Fibroblast of lung (primary cell): ENCODE measurements around the gene TSSK6. TPM values are rescaled to one million over a fixed set of nuclear protein-coding genes. Genes with fewer than 3 reads are reported as not detected.
"Not testable (repeated sequence)": the region's sequence is repeated elsewhere in the genome, so short reads cannot be mapped to it uniquely, and the experiment has no call there.

Experiments
- DNase-seq, 2 donors: peaks; one replicate each; pipeline versions ENCODE4 v3.0.0 to v3.0.0-alpha.2; 2010; ENCODE audit warnings: low read depth in 2 of 2
- H2AFZ ChIP-seq: 2 replicates; pipeline ENCODE4 v1.5.1; 2012; ENCODE audit warnings: low read length, control low read depth, inconsistent platforms
- H3K27ac ChIP-seq: 2 replicates; pipeline ENCODE4 v1.5.1; 2011; ENCODE audit warnings: low read length, control low read depth; ENCODE audit not compliant: insufficient read depth
- H3K27me3 ChIP-seq: 2 replicates; pipeline ENCODE4 v1.5.1; 2011; ENCODE audit warnings: mild to moderate bottlenecking, low read length; ENCODE audit not compliant: control insufficient read depth, insufficient read depth
- H3K36me3 ChIP-seq: 2 replicates; pipeline ENCODE4 v1.5.1; 2011; ENCODE audit warnings: low read length; ENCODE audit not compliant: control insufficient read depth, insufficient read depth
- H3K4me1 ChIP-seq: 2 replicates; pipeline ENCODE4 v1.5.1; 2011; ENCODE audit warnings: low read length; ENCODE audit not compliant: control insufficient read depth, insufficient read depth; ENCODE audit errors: extremely low read depth
- H3K4me2 ChIP-seq: 2 replicates; pipeline ENCODE4 v1.5.1; 2011; ENCODE audit warnings: low read length, control low read depth; ENCODE audit not compliant: insufficient read depth; ENCODE audit errors: extremely low read depth
- H3K4me3 ChIP-seq, 4 experiments: fragments of 200-600 bp in 1 of 4; sonication (generic) in 1 of 4; replicated peaks in 1 of 4; 2 replicates each; pipeline ENCODE4 v1.5.1; 2011 to 2016; ENCODE audit warnings: low read length in 4 of 4, low read depth in 3 of 4, mild to moderate bottlenecking in 3 of 4, control low read depth in 2 of 4, inconsistent platforms in 1 of 4, mixed read lengths in 1 of 4; ENCODE audit not compliant: insufficient read depth in 1 of 4; ENCODE audit errors: control extremely low read depth in 1 of 4
- H3K79me2 ChIP-seq: 2 replicates; pipeline ENCODE4 v1.5.1; 2012; ENCODE audit warnings: mild to moderate bottlenecking, low read length, inconsistent platforms; ENCODE audit not compliant: control insufficient read depth, insufficient read depth
- H3K9ac ChIP-seq: 2 replicates; pipeline ENCODE4 v1.5.1; 2011; ENCODE audit warnings: mild to moderate bottlenecking, low read length, control low read depth; ENCODE audit not compliant: insufficient read depth
- H3K9me3 ChIP-seq: 2 replicates; pipeline ENCODE4 v1.5.1; 2012; ENCODE audit warnings: low read depth, low read length; ENCODE audit not compliant: control insufficient read depth, insufficient read depth
- H4K20me1 ChIP-seq: 2 replicates; pipeline ENCODE4 v1.5.1; 2011; ENCODE audit warnings: low read length; ENCODE audit not compliant: control insufficient read depth, insufficient read depth; ENCODE audit errors: extremely low read depth
- EZH2 ChIP-seq: IDR thresholded peaks from 2 replicates; pipeline ENCODE4 v1.5.1; 2012; ENCODE audit warnings: low read length, control low read depth, mild to moderate bottlenecking; ENCODE audit errors: missing control alignments
- polyA plus RNA-seq, 2 donors: library from polyadenylated mRNA; depleted of rRNA in 1 of 2; stranded (reverse) in 1 of 2; unstranded in 1 of 2; fragments of >200 nt; gene quantifications; 2 replicates each; pipeline ENCODE4 v1.2.1, GENCODE V29; 2011 to 2012; ENCODE audit warnings: missing spikeins in 1 of 2
- total RNA-seq: library from RNA; depleted of rRNA; stranded (reverse); fragments of >200 nt; gene quantifications from 2 replicates; pipeline ENCODE4 v1.2.1, GENCODE V29; 2014
- TF ChIP-seq, protein P1 (sequence below), 2 donors: IDR thresholded peaks in 1 of 2; conservative IDR thresholded peaks in 1 of 2; 1 replicate in 1 of 2; 2 replicates in 1 of 2; pipeline ENCODE4 v1.5.1; 2011 to 2012; ENCODE audit warnings: low read length in 2 of 2, control low read depth in 1 of 2, inconsistent platforms in 1 of 2, low read depth in 1 of 2, mild to moderate bottlenecking in 1 of 2

The TSSK6 gene
- total and polyA plus RNA-seq, 2 donors (not counting 1 experiment from before 2014, with no cell fraction given) = 0.47 to 5.8 TPM

DNA sequence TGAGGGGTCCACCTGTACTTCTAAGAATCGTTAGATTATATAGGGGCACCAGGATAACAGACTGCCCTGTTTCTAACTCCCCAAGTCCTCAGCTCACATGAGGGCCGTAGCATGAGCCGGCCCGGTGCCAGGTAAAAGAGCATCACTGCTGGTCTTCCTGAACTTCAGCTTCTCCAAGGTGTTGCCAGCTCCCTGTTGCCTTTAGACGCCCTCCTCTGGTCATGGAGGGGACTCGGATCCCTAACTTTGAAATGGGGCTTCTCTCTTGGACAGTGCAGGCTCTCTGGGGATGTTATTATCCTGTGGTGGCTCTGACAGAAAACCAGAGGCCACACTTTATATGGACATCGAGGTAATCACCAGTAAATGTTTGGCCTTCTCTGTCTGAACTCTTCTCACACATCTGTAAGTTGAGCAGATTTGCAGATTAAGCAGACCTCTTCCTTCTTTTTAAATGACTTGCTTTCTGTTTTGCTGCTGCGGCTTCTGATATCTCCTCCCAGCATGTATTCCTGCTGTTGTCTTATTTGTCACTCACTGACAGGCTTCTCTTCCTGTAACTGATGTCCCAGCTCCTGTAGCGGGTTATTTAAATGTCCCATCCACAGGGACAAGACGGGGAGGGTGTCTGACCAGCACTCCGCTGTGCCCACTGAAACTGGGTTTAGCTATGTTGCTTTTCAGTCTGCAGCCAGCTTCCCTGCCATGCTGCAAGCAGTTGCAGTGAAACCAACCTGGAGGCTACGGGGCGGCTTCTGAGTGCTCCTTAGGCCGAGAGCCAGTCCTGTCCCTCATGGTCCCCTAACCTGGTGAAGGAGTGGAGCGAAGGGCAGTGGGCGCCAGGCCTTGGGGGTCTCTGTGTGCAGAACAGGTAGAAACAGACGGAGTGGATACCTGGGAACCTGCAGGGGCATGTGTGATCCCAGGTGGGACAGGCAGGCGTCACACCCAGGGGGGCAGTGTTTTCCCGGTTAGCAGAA is 39.2 kb downstream of the TSSK6 start:
- TF ChIP-seq, protein P1, sequence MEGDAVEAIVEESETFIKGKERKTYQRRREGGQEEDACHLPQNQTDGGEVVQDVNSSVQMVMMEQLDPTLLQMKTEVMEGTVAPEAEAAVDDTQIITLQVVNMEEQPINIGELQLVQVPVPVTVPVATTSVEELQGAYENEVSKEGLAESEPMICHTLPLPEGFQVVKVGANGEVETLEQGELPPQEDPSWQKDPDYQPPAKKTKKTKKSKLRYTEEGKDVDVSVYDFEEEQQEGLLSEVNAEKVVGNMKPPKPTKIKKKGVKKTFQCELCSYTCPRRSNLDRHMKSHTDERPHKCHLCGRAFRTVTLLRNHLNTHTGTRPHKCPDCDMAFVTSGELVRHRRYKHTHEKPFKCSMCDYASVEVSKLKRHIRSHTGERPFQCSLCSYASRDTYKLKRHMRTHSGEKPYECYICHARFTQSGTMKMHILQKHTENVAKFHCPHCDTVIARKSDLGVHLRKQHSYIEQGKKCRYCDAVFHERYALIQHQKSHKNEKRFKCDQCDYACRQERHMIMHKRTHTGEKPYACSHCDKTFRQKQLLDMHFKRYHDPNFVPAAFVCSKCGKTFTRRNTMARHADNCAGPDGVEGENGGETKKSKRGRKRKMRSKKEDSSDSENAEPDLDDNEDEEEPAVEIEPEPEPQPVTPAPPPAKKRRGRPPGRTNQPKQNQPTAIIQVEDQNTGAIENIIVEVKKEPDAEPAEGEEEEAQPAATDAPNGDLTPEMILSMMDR (conservative IDR thresholded peaks at IDR 0.05 in 1 of 2, IDR thresholded peaks at IDR 0.05 in 1 of 2; ENCODE audit: low read depth in 1 of 2, low read length in 2 of 2) = peak; percentile 48 to 59
- no peak for TF ChIP-seq EZH2
- H3K4me3 ChIP-seq = no peak overlapping the region
- H3K27ac ChIP-seq = no peak overlapping the region
- no peaks in the 10 kb centered on the region for H3K27me3 ChIP-seq
- peaks cover 77% of the 10 kb centered on the region for H3K79me2 ChIP-seq
- no peak overlapping the region for H3K4me2 ChIP-seq
- H3K9ac ChIP-seq = no peak overlapping the region
- H3K36me3 ChIP-seq = peaks cover 10% of the 10 kb centered on the region
- H3K9me3 ChIP-seq = no peaks in the 10 kb centered on the region
- H3K4me1 ChIP-seq = peaks cover 2% of the 10 kb centered on the region
- DNase-seq = no peak
- H4K20me1 ChIP-seq = no peaks in the 10 kb centered on the region
- H2AFZ ChIP-seq = no peak overlapping the region

DNA sequence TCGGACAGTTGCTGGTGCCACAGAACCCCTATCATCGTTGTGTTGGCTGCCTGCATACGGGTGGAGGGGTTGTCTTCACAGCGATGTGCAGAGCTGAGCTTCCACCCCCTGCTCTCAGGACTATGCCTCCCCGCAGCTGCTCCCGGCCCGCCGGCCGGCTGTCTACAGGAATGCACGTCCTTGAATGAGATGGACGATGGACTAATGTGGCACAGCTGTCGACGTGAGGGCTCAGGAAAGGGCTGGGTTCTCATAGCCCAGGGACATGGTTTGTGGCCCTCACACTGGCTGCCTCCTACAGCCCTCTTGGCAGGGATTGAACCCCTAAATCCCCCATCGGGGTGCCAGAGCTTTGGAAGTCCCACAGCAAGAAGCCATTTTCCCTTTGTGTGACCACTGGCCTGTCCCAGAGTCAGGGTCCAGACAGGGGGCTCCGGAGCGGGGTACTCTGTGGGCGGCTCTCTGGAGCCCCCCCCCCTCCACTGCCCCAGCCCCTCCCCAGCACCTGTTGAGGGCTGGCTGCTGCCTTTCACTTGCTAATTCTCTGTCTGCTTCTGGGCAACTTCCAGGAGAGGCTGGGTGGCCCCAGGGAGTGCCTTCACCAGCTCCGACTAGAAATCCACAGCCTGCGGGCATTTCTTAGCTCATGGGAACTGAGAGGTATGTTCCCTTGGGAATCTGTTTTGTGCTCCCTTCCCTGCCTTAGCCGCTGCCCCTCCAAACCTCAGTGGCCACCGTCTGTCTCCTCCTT is 40.2 kb downstream of the TSSK6 start:
- Histone ChIP-seq H3K4me3 (no peak overlapping the region), H3K79me2 (peaks cover 75% of the 10 kb centered on the region), H3K9me3 (no peaks in the 10 kb centered on the region), H4K20me1 (no peaks in the 10 kb centered on the region), H3K27ac (peak overlapping the region; percentile 9), H3K36me3 (peaks cover 8% of the 10 kb centered on the region), H3K9ac (no peak overlapping the region), H3K4me2 (no peak overlapping the region), H3K27me3 (no peaks in the 10 kb centered on the region), H3K4me1 (peaks cover 2% of the 10 kb centered on the region), H2AFZ (no peak overlapping the region)
- no peak for DNase-seq
- TF ChIP-seq, protein P1 (conservative IDR thresholded peaks at IDR 0.05 in 1 of 2, IDR thresholded peaks at IDR 0.05 in 1 of 2; ENCODE audit: low read depth in 1 of 2, low read length in 2 of 2) = no peak
- TF ChIP-seq EZH2 = no peak

DNA sequence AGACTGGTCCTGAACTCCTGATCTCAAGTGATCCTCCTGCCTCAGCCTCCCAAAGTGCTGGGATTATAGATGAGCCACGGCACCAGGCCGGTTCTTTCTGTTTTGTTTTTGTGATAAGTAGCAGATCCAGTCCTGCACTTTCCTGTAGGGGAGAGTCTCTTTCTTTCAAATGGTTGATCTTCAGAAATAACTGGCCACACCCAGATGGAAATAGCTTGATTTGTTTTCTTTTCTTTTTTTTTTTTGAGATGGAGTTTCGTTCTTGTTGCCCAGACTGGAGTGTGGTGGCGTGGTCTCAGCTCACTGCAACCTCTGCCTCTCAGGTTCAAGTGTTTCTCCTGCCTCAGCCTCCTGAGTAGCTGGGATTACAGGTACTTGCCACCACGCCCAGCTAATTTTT is 43.2 kb downstream of the TSSK6 start:
- not testable (repeated sequence) for H3K36me3 ChIP-seq
- H3K79me2 ChIP-seq = peaks cover 55% of the 10 kb centered on the region

More for the DNA sequence above, 43.2 kb downstream of the TSSK6 start:
- H3K4me2 ChIP-seq, H2AFZ ChIP-seq, DNase-seq, H3K27ac ChIP-seq, H3K4me3 ChIP-seq, H3K9me3 ChIP-seq, H3K9ac ChIP-seq, H3K27me3 ChIP-seq, H4K20me1 ChIP-seq, H3K4me1 ChIP-seq: not testable (repeated sequence)
